IMR-90 (cell line): ENCODE results near the gene MKS1. TPM values are rescaled to one million over a fixed set of nuclear protein-coding genes. Genes with fewer than 3 reads are reported as not detected.

Experiments used
- ATAC-seq: fragments of 200-7000 bp; cut with Tn5 transposase; 2 replicates; pipeline ENCODE4 v1.9.1; 2020; ENCODE audit warnings: low read depth, mild to moderate bottlenecking, moderate library complexity
- BruUV-seq: library from RNA; stranded (reverse); fragments of 400-500 nt; replicated peaks from 2 replicates; lab custom pipeline; 2021; lab: Mats Ljungman, UMichigan
- CTCF ChIA-PET: fragments of 300-600 bp; formaldehyde crosslinking; extraction: SDS; loops from one replicate; lab custom pipeline; 2021; ENCODE audit warnings: antibody characterized with exemption; lab: Yijun Ruan, JAX
- POLR2A ChIA-PET: fragments of 300-600 bp; sonication (Branson Sonifier 250); formaldehyde crosslinking; loops from one replicate; lab custom pipeline; 2022; ENCODE audit warnings: antibody characterized with exemption; ENCODE audit not compliant: unreplicated experiment; lab: Charles Lee
- DNase-seq: peaks from one replicate; pipeline ENCODE4 v3.0.0; 2013
- H2AFZ ChIP-seq: replicated peaks from 2 replicates; pipeline ENCODE3; 2013; ENCODE audit warnings: low read length, mild to moderate bottlenecking; ENCODE audit not compliant: poor library complexity
- H2AK5ac ChIP-seq: 2 replicates; pipeline ENCODE4 v1.6.1; 2013; ENCODE audit warnings: low read depth, low read length, inconsistent platforms
- H2AK9ac ChIP-seq: replicated peaks from 2 replicates; pipeline ENCODE3; 2013; ENCODE audit warnings: mild to moderate bottlenecking, low read depth, low read length, moderate library complexity; ENCODE audit not compliant: poor library complexity
- H2BK120ac ChIP-seq: 2 replicates; pipeline ENCODE4 v1.6.1; 2013; ENCODE audit warnings: low read depth, low read length, inconsistent platforms
- H2BK15ac ChIP-seq: 3 replicates; pipeline ENCODE4 v1.6.1; 2013; ENCODE audit warnings: low read depth, low read length, inconsistent platforms
- H2BK20ac ChIP-seq: 2 replicates; pipeline ENCODE4 v1.6.1; 2013; ENCODE audit warnings: low read depth, mild to moderate bottlenecking, inconsistent platforms, low read length, moderate library complexity
- H2BK5ac ChIP-seq: 2 replicates; pipeline ENCODE4 v1.6.1; 2013; ENCODE audit warnings: mild to moderate bottlenecking, low read depth, low read length, inconsistent platforms; ENCODE audit not compliant: poor library complexity, severe bottlenecking
- H3K14ac ChIP-seq: replicated peaks from 2 replicates; pipeline ENCODE4 v1.6.1; 2013; ENCODE audit warnings: low read depth, low read length, inconsistent platforms
- H3K18ac ChIP-seq: 2 replicates; pipeline ENCODE4 v1.6.1; 2013; ENCODE audit warnings: low read depth, low read length, control low read depth
- H3K23ac ChIP-seq: 2 replicates; pipeline ENCODE4 v1.6.1; 2013; ENCODE audit warnings: low read depth, low read length, inconsistent platforms
- H3K27ac ChIP-seq: 2 replicates; pipeline ENCODE4 v1.5.1; 2013; ENCODE audit warnings: mild to moderate bottlenecking, control low read depth, low read length; ENCODE audit not compliant: insufficient read depth
- H3K27me3 ChIP-seq: 2 replicates; pipeline ENCODE4 v1.6.1; 2013; ENCODE audit warnings: low read length; ENCODE audit not compliant: control insufficient read depth, insufficient read depth
- H3K36me3 ChIP-seq: 2 replicates; pipeline ENCODE4 v1.6.1; 2013; ENCODE audit warnings: low read length, mixed read lengths; ENCODE audit not compliant: control insufficient read depth, insufficient read depth
- H3K4ac ChIP-seq: 2 replicates; pipeline ENCODE4 v1.6.1; 2013; ENCODE audit warnings: low read depth, low read length, inconsistent platforms
- H3K4me1 ChIP-seq: 2 replicates; pipeline ENCODE4 v1.6.1; 2013; ENCODE audit warnings: low read length, mixed read lengths; ENCODE audit not compliant: control insufficient read depth, insufficient read depth
- H3K4me2 ChIP-seq: 2 replicates; pipeline ENCODE4 v1.6.1; 2013; ENCODE audit warnings: low read depth, mild to moderate bottlenecking, control low read depth, low read length, moderate library complexity
- H3K4me3 ChIP-seq: 2 replicates; pipeline ENCODE4 v1.5.1; 2013; ENCODE audit warnings: low read depth, mild to moderate bottlenecking, control low read depth, low read length, moderate library complexity; ENCODE audit not compliant: insufficient read depth
- H3K56ac ChIP-seq: 2 replicates; pipeline ENCODE4 v1.6.1; 2013; ENCODE audit warnings: low read length, inconsistent platforms; ENCODE audit not compliant: insufficient read depth; ENCODE audit errors: extremely low read depth
- H3K79me1 ChIP-seq, 2 experiments: 2 replicates each; pipeline ENCODE4 v1.6.1; 2013; ENCODE audit warnings: low read length in 2 of 2, inconsistent platforms in 1 of 2, low read depth in 1 of 2
- H3K9ac ChIP-seq: 2 replicates; pipeline ENCODE4 v1.6.1; 2013; ENCODE audit warnings: low read depth, low read length, control low read depth
- H3K9me1 ChIP-seq: 2 replicates; pipeline ENCODE4 v1.6.1; 2013; ENCODE audit warnings: low read length, inconsistent platforms; ENCODE audit not compliant: insufficient read depth
- H3K9me3 ChIP-seq: 2 replicates; pipeline ENCODE4 v1.6.1; 2013; ENCODE audit warnings: low read length; ENCODE audit not compliant: control insufficient read depth, insufficient read depth
- H4K20me1 ChIP-seq: 2 replicates; pipeline ENCODE4 v1.6.1; 2013; ENCODE audit warnings: low read length, inconsistent platforms; ENCODE audit not compliant: insufficient read depth
- H4K5ac ChIP-seq: 2 replicates; pipeline ENCODE4 v1.6.1; 2013; ENCODE audit warnings: mild to moderate bottlenecking, low read depth, low read length, control low read depth
- H4K8ac ChIP-seq, 2 experiments: 2 replicates each; pipeline ENCODE4 v1.6.1; 2013; ENCODE audit warnings: low read depth in 2 of 2, low read length in 2 of 2, control low read depth in 1 of 2, inconsistent platforms in 1 of 2
- H4K91ac ChIP-seq: 2 replicates; pipeline ENCODE4 v1.6.1; 2013; ENCODE audit warnings: low read depth, low read length, inconsistent platforms; ENCODE audit not compliant: insufficient read depth
- CEBPB ChIP-seq: IDR thresholded peaks from 2 replicates; pipeline ENCODE4 v1.6.1; 2012; ENCODE audit warnings: low read depth, low read length, improper control_type of control experiment
- NFE2L2 ChIP-seq: fragments of 150-350 bp; IDR thresholded peaks from 2 replicates; pipeline ENCODE4 v1.6.1; 2016; ENCODE audit warnings: low read depth, mild to moderate bottlenecking, low read length
- POLR2A ChIP-seq: IDR thresholded peaks from 2 replicates; pipeline ENCODE4 v1.6.1; 2012; ENCODE audit warnings: mild to moderate bottlenecking, low read depth, low read length
- RAD21 ChIP-seq: IDR thresholded peaks from 2 replicates; pipeline ENCODE4 v1.6.1; 2012; ENCODE audit warnings: low read length, improper control_type of control experiment
- RCOR1 ChIP-seq: IDR thresholded peaks from 2 replicates; pipeline ENCODE4 v1.6.1; 2012; ENCODE audit warnings: mild to moderate bottlenecking, low read length, improper control_type of control experiment; ENCODE audit not compliant: insufficient replicate concordance
- RFX5 ChIP-seq: IDR thresholded peaks from 2 replicates; pipeline ENCODE4 v1.8.0; 2012; ENCODE audit warnings: low read depth, mild to moderate bottlenecking, low read length, moderate library complexity
- WGBS, 2 experiments: methylation state at CpG; one replicate each; pipeline versions ENCODE4 v1.1.5 to v1.1.7; 2013; ENCODE audit warnings: missing lambda C conversion rate in 2 of 2; ENCODE audit not compliant: insufficient read length in 1 of 2; ENCODE audit errors: extremely low coverage in 2 of 2; 5-methylcytosine and 5-hydroxymethylcytosine counted together
- dilution Hi-C: fragments of 300-500 bp; cut with HindIII; formaldehyde crosslinking; loops from one replicate; pipeline ENCODE4 v1.14.3; 2018; ENCODE audit warnings: low sequenced_read_pairs; ENCODE audit not compliant: unreplicated experiment
- in situ Hi-C: fragments of 300-500 bp; cut with MboI; formaldehyde crosslinking; loops from 3 replicates; pipeline ENCODE4 v1.14.3; 2019; ENCODE audit warnings: low sequenced_read_pairs, inconsistent platforms, mixed read lengths
- intact Hi-C: fragments of 100-400 bp; cut with micrococcal nuclease; formaldehyde crosslinking; loops from 2 replicates; pipeline ENCODE4 v1.10.0; 2022
- polyA plus RNA-seq, 3 experiments: library from polyadenylated mRNA; depleted of rRNA; stranded (reverse); fragments of >200 nt; gene quantifications; 2 replicates each; pipeline ENCODE4 v1.2.3, GENCODE V29; 2012; ENCODE audit warnings: low replicate concordance in 1 of 3
- total RNA-seq: library from RNA; depleted of rRNA; stranded (reverse); fragments of >200 nt; gene quantifications from 2 replicates; pipeline ENCODE4 v1.2.3, GENCODE V29; 2012
- TF ChIP-seq, protein P1 (sequence below): fragments of 150-350 bp; IDR thresholded peaks from 2 replicates; pipeline ENCODE4 v1.6.1; 2017; ENCODE audit warnings: mild to moderate bottlenecking, antibody characterized with exemption, low read length, low read depth
- TF ChIP-seq, protein P2 (sequence below): fragments of 150-350 bp; IDR thresholded peaks from 2 replicates; pipeline ENCODE4 v1.6.1; 2016; ENCODE audit warnings: low read depth, mild to moderate bottlenecking, low read length, moderate library complexity, borderline replicate concordance

MKS1 gene
- total and polyA plus RNA-seq, 2 of the 4 experiments (the other 2 are of a cell fraction), result 11.5 to 13.2 TPM

DNA sequence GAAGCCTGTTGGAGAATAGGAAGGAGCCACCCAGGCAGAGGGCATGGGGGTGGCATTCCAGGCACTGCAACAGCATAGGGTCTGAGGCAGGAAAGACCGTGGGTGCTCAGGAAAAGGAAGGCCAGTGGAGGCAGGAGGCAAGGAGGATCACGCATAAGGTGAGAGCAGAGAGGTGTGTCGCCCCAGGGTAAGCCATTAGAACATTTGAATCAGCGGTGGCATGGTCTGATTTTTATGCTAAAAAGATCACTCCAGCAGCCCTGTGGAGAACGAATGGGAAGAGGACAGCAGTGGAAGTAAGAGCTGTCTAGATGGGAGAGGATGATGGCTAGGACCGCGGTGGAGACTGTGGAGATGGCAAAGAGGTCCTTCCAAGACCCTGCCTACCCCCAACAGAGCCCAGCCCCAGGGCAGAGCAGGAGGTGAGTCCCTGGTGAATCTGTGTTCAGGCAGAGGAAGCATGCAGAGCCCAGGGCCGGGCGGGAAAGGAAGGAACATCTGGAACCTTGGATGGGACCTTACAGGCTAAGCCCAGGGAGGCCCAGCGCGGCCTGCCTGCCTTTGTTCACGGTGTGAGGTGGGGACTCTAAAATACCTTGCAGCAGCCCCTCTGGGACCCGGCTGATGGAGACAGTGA, 27.2 kb upstream of the MKS1 start:
- in situ Hi-C loops, result no loop called here
- Histone ChIP-seq H3K56ac (no peak overlapping the region), H3K4me2 (no peak overlapping the region), H2BK5ac (no peak overlapping the region), H3K36me3 (no peaks in the 10 kb centered on the region), H3K4me3 (no peak overlapping the region), H4K20me1 (no peaks in the 10 kb centered on the region), H2BK15ac (no peak overlapping the region), H2AK5ac (no peak overlapping the region), H4K5ac (no peak overlapping the region), H4K8ac (no peak overlapping the region), H3K9ac (no peak overlapping the region), H3K9me1 (no peaks in the 10 kb centered on the region), H3K27me3 (peaks cover 75% of the 10 kb centered on the region), H3K4me1 (no peaks in the 10 kb centered on the region), H3K23ac (no peak overlapping the region), H3K79me1 (no peaks in the 10 kb centered on the region), H3K18ac (no peak overlapping the region), H2BK20ac (no peak overlapping the region), H3K4ac (no peak overlapping the region), H3K9me3 (no peaks in the 10 kb centered on the region), H4K91ac (no peak overlapping the region), H3K27ac (no peak overlapping the region), H3K14ac (no peak overlapping the region), H2AFZ (no peak overlapping the region), H2BK120ac (no peak overlapping the region), H2AK9ac (no peak overlapping the region)
- TF ChIP-seq RFX5 (no peak), NFE2L2 (no peak), RAD21 (no peak), RCOR1 (no peak), CEBPB (no peak), POLR2A (no peak)
- TF ChIP-seq, protein P1, sequence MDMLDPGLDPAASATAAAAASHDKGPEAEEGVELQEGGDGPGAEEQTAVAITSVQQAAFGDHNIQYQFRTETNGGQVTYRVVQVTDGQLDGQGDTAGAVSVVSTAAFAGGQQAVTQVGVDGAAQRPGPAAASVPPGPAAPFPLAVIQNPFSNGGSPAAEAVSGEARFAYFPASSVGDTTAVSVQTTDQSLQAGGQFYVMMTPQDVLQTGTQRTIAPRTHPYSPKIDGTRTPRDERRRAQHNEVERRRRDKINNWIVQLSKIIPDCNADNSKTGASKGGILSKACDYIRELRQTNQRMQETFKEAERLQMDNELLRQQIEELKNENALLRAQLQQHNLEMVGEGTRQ, result no peak
- TF ChIP-seq, protein P2, sequence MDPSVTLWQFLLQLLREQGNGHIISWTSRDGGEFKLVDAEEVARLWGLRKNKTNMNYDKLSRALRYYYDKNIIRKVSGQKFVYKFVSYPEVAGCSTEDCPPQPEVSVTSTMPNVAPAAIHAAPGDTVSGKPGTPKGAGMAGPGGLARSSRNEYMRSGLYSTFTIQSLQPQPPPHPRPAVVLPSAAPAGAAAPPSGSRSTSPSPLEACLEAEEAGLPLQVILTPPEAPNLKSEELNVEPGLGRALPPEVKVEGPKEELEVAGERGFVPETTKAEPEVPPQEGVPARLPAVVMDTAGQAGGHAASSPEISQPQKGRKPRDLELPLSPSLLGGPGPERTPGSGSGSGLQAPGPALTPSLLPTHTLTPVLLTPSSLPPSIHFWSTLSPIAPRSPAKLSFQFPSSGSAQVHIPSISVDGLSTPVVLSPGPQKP, result no peak
- CTCF ChIA-PET, result no interaction called here
- intact Hi-C loops, result no loop called here
- dilution Hi-C loops, result no loop called here
- POLR2A ChIA-PET, result no interaction called here
- no TSS peak for BruUV-seq
- WGBS, 2 experiments, result 71% methylated on average over 10 of the region's 13 CpGs; no CpG with 5 or more reads in 1 of the 2 experiments
- DNase-seq (no peak), ATAC-seq (no peak)
